WTC11 (cell line): ENCODE results near the gene TMCC1.

Source experiments
- ATF2 ChIP-seq: sonication (generic); formaldehyde crosslinking; IDR thresholded peaks from 2 replicates; pipeline ENCODE4 v1.8.1; 2022; ENCODE audit warnings: low read depth, missing genetic modification reagents, borderline replicate concordance
- CTCF ChIP-seq: fragments of 200-600 bp; IDR thresholded peaks from 2 replicates; pipeline ENCODE4 v1.8.0; 2022; ENCODE audit warnings: antibody characterized with exemption
- NR2C2 ChIP-seq: sonication (generic); formaldehyde crosslinking; IDR thresholded peaks from 2 replicates; pipeline ENCODE4 v1.8.0; 2022; ENCODE audit warnings: mild to moderate bottlenecking, missing genetic modification reagents
- RELA ChIP-seq: sonication (generic); formaldehyde crosslinking; IDR thresholded peaks from 2 replicates; pipeline ENCODE4 v1.8.1; 2022; ENCODE audit warnings: missing genetic modification reagents, mild to moderate bottlenecking, borderline replicate concordance
- SP1 ChIP-seq: sonication (generic); formaldehyde crosslinking; conservative IDR thresholded peaks from 2 replicates; pipeline ENCODE4 v1.8.1; 2022; ENCODE audit warnings: missing genetic modification reagents
- STAT6 ChIP-seq: sonication (generic); formaldehyde crosslinking; conservative IDR thresholded peaks from 2 replicates; pipeline ENCODE4 v1.8.1; 2023; ENCODE audit warnings: mild to moderate bottlenecking, low read depth, missing genetic modification reagents, moderate library complexity
- ZNF281 ChIP-seq: sonication (generic); formaldehyde crosslinking; IDR thresholded peaks from 2 replicates; pipeline ENCODE4 v1.8.0; 2023; ENCODE audit warnings: mild to moderate bottlenecking, missing genetic modification reagents
- ZNF671 ChIP-seq: fragments of 250-450 bp; sonication (Bioruptor Pico); IDR thresholded peaks from 2 replicates; pipeline ENCODE4 v1.8.0; 2021; ENCODE audit warnings: mild to moderate bottlenecking
- TF ChIP-seq, protein P1 (sequence below): sonication (generic); formaldehyde crosslinking; IDR thresholded peaks from 2 replicates; pipeline ENCODE4 v1.8.1; 2023; ENCODE audit warnings: mild to moderate bottlenecking, moderate library complexity, missing genetic modification reagents
- TF ChIP-seq, protein P2 (sequence below): sonication (generic); formaldehyde crosslinking; IDR thresholded peaks from 2 replicates; pipeline ENCODE4 v1.8.0; 2022; ENCODE audit warnings: mild to moderate bottlenecking, missing genetic modification reagents

DNA sequence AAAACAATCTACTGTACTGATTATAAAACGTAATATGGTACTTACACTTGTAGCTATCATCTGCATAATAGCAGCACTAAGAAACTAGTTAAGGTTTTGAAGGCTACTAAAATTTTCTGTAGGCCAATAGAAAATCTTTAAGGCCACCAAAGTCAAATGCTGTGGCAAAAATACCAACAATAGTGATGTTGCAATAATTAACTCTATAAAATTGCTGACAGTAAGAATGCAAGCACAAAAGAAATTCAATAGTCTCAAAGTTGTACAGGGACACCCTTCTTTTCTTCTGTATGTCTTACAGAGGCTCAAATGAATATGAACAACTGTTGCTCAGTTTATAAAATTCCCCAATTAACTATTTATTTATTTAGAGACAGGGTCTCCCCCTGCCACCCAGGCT lies 62.0 kb downstream of the TMCC1 start:
- TF ChIP-seq ZNF671 (CRISPR knock-in tag) (no peak), NR2C2 (no peak), ATF2 (CRISPR knock-in tag) (no peak), CTCF (no peak), ZNF281 (CRISPR knock-in tag) (no peak), SP1 (CRISPR knock-in tag) (no peak), RELA (CRISPR knock-in tag) (no peak), STAT6 (no peak)
- TF ChIP-seq, protein P1, sequence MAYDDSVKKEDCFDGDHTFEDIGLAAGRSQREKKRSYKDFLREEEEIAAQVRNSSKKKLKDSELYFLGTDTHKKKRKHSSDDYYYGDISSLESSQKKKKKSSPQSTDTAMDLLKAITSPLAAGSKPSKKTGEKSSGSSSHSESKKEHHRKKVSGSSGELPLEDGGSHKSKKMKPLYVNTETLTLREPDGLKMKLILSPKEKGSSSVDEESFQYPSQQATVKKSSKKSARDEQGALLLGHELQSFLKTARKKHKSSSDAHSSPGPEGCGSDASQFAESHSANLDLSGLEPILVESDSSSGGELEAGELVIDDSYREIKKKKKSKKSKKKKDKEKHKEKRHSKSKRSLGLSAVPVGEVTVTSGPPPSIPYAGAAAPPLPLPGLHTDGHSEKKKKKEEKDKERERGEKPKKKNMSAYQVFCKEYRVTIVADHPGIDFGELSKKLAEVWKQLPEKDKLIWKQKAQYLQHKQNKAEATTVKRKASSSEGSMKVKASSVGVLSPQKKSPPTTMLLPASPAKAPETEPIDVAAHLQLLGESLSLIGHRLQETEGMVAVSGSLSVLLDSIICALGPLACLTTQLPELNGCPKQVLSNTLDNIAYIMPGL (CRISPR knock-in tag): no peak
- TF ChIP-seq, protein P2, sequence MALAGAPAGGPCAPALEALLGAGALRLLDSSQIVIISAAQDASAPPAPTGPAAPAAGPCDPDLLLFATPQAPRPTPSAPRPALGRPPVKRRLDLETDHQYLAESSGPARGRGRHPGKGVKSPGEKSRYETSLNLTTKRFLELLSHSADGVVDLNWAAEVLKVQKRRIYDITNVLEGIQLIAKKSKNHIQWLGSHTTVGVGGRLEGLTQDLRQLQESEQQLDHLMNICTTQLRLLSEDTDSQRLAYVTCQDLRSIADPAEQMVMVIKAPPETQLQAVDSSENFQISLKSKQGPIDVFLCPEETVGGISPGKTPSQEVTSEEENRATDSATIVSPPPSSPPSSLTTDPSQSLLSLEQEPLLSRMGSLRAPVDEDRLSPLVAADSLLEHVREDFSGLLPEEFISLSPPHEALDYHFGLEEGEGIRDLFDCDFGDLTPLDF: no peak
